GM23338 (cell line): ENCODE measurements around the gene RPS6KA5. TPM values are rescaled to one million over a fixed set of nuclear protein-coding genes. Genes with fewer than 3 reads are reported as not detected.

Experiments used
- ATAC-seq: fragments of 200-7000 bp; cut with Tn5 transposase; 3 replicates; pipeline ENCODE4 v1.9.1; 2020
- DNase-seq: peaks from one replicate; pipeline ENCODE4 v3.0.0-alpha.2; 2015; ENCODE audit warnings: low spot score
- H2AFZ ChIP-seq: fragments of 200-600 bp; sonication (generic); 2 replicates; pipeline ENCODE4 v1.8.0; 2016; ENCODE audit warnings: antibody characterized with exemption, mild to moderate bottlenecking, moderate library complexity
- H3F3A ChIP-seq: fragments of 200-600 bp; sonication (generic); replicated peaks from 2 replicates; pipeline ENCODE4 v1.8.0; 2017; ENCODE audit warnings: antibody characterized with exemption, mixed run types, low read depth
- H3K27ac ChIP-seq: fragments of 200-600 bp; sonication (generic); 2 replicates; pipeline ENCODE4 v1.6.1; 2016; ENCODE audit warnings: low read depth
- H3K27me3 ChIP-seq: fragments of 200-600 bp; sonication (generic); 2 replicates; pipeline ENCODE4 v1.8.0; 2016; ENCODE audit warnings: mild to moderate bottlenecking, mixed run types, moderate library complexity; ENCODE audit not compliant: insufficient read depth
- H3K36me3 ChIP-seq: fragments of 200-600 bp; sonication (generic); 2 replicates; pipeline ENCODE4 v1.8.0; 2016; ENCODE audit warnings: mild to moderate bottlenecking; ENCODE audit not compliant: insufficient read depth
- H3K4me1 ChIP-seq: fragments of 200-600 bp; sonication (generic); 2 replicates; pipeline ENCODE4 v1.8.0; 2016; ENCODE audit warnings: mild to moderate bottlenecking, moderate library complexity; ENCODE audit not compliant: insufficient read depth
- H3K4me2 ChIP-seq: fragments of 200-600 bp; sonication (generic); 2 replicates; pipeline ENCODE4 v1.7.1; 2017; ENCODE audit warnings: mixed run types
- H3K4me3 ChIP-seq: fragments of 200-600 bp; sonication (generic); 2 replicates; pipeline ENCODE4 v1.6.1; 2016; ENCODE audit warnings: mixed run types
- H3K79me2 ChIP-seq: fragments of 200-600 bp; sonication (generic); replicated peaks from 2 replicates; pipeline ENCODE4 v1.8.0; 2017; ENCODE audit warnings: mild to moderate bottlenecking; ENCODE audit not compliant: insufficient read depth
- H3K9me2 ChIP-seq: fragments of 200-600 bp; sonication (generic); 2 replicates; pipeline ENCODE4 v1.8.0; 2017; ENCODE audit not compliant: insufficient read depth
- H4K20me1 ChIP-seq: fragments of 200-600 bp; sonication (generic); replicated peaks from 2 replicates; pipeline ENCODE4 v1.8.0; 2017; ENCODE audit warnings: mild to moderate bottlenecking; ENCODE audit not compliant: insufficient read depth
- H3K27ac Mint-ChIP-seq: 2 replicates; pipeline ENCODE4 v1.8.0; 2020; ENCODE audit warnings: inconsistent platforms, mild to moderate bottlenecking, moderate library complexity, mixed read lengths
- H3K27me3 Mint-ChIP-seq: 3 replicates; pipeline ENCODE4 v1.8.0; 2022; ENCODE audit warnings: low read depth, mild to moderate bottlenecking, moderate library complexity, mixed read lengths, inconsistent platforms; ENCODE audit not compliant: insufficient read depth, poor library complexity
- H3K36me3 Mint-ChIP-seq: 3 replicates; pipeline ENCODE4 v1.8.0; 2021; ENCODE audit warnings: low read depth, mild to moderate bottlenecking, inconsistent platforms, moderate library complexity, mixed read lengths
- H3K4me1 Mint-ChIP-seq: 3 replicates; pipeline ENCODE4 v1.8.0; 2020; ENCODE audit warnings: mild to moderate bottlenecking, inconsistent platforms, mixed read lengths
- H3K4me3 Mint-ChIP-seq: 3 replicates; pipeline ENCODE4 v1.8.0; 2021; ENCODE audit warnings: moderate library complexity, mild to moderate bottlenecking, inconsistent platforms, mixed read lengths
- H3K9me3 Mint-ChIP-seq: 3 replicates; pipeline ENCODE4 v1.8.0; 2020; ENCODE audit warnings: moderate library complexity, mild to moderate bottlenecking, inconsistent platforms, mixed read lengths
- CREB1 ChIP-seq: fragments of 250-450 bp; sonication (Bioruptor Pico); IDR thresholded peaks from 2 replicates; pipeline ENCODE4 v1.5.0; 2020; ENCODE audit warnings: low read depth, mild to moderate bottlenecking, moderate library complexity
- EZH2 ChIP-seq: fragments of 200-600 bp; sonication (generic); IDR thresholded peaks from one replicate; pipeline ENCODE4 v1.8.0; 2017; ENCODE audit warnings: antibody characterized with exemption, mild to moderate bottlenecking, low read depth; ENCODE audit not compliant: unreplicated experiment
- JUNB ChIP-seq: IDR thresholded peaks from one replicate; pipeline ENCODE4 v1.6.1; 2016; ENCODE audit warnings: antibody characterized with exemption; ENCODE audit not compliant: unreplicated experiment
- NANOG ChIP-seq: IDR thresholded peaks from 2 replicates; pipeline ENCODE4 v1.6.1; 2016; ENCODE audit warnings: antibody characterized with exemption, borderline replicate concordance
- POLR2AphosphoS5 ChIP-seq: IDR thresholded peaks from 2 replicates; pipeline ENCODE4 v1.6.1; 2016; ENCODE audit warnings: antibody characterized with exemption, low read depth
- REST ChIP-seq: IDR thresholded peaks from one replicate; pipeline ENCODE4 v1.6.1; 2018; ENCODE audit warnings: antibody characterized with exemption; ENCODE audit not compliant: unreplicated experiment
- STAT1 ChIP-seq: IDR thresholded peaks from one replicate; pipeline ENCODE4 v1.6.1; 2016; ENCODE audit warnings: antibody characterized with exemption; ENCODE audit not compliant: unreplicated experiment
- ZNF114 ChIP-seq: fragments of 250-450 bp; sonication (Bioruptor Pico); IDR thresholded peaks from 2 replicates; pipeline ENCODE4 v1.5.0; 2020; ENCODE audit warnings: mild to moderate bottlenecking, moderate library complexity
- ZNF331 ChIP-seq: fragments of 250-450 bp; sonication (Bioruptor Pico); IDR thresholded peaks from 2 replicates; pipeline ENCODE4 v1.5.0; 2020; ENCODE audit warnings: low read depth, mild to moderate bottlenecking, moderate library complexity
- polyA plus RNA-seq: library from polyadenylated mRNA; unstranded; fragments of >200 nt; fragmentation: Nextera tagmentation; extraction: Ambion mirVana; gene quantifications from 2 replicates; pipeline ENCODE4 v1.2.1, GENCODE V29; 2016
- total RNA-seq: library from RNA; depleted of rRNA; stranded (reverse); fragments of >200 nt; shearing (Covaris generic); gene quantifications from 2 replicates; pipeline ENCODE4 v1.2.3, GENCODE V29; 2014
- TF ChIP-seq, protein P1 (sequence below): IDR thresholded peaks from 2 replicates; pipeline ENCODE4 v1.6.1; 2016; ENCODE audit warnings: antibody characterized with exemption

RPS6KA5 gene
- total and polyA plus RNA-seq, 2 experiments from 2014 or later, result 2.1 to 2.4 TPM

DNA sequence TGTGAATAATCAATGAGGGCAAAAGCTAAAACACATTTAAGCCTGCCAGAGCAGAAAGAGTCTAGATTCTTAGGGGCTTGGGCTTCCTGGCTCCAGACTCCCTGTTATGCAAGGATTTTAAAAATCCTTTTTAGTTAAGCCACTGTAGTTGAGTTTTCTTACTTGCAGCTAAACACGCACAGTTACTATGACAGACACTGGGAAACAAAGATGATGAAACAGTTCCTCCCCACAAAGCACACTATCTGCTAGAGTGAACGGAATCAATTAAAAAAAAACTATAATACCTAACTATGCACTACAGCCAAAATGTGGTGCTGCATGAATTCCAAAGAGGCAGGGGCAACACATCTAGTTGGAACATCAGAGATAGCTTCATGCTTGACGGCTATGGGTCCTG lies 28.2 kb downstream of the RPS6KA5 start (continued):
- TF ChIP-seq STAT1, result no peak
- TF ChIP-seq REST, result no peak
- no peak for TF ChIP-seq ZNF331 (CRISPR knock-in tag)
- TF ChIP-seq POLR2AphosphoS5, result no peak
- TF ChIP-seq JUNB, result no peak
- no peak for TF ChIP-seq NANOG

GRCh38 chr14:91031666-91032065 lies 28.8 kb downstream of the RPS6KA5 start:
- peaks cover 10% of the 10 kb centered on the region for H3K4me1 ChIP-seq
- H3K27me3 Mint-ChIP-seq, result no peaks in the 10 kb centered on the region
- H3K27ac Mint-ChIP-seq, result no peak overlapping the region
- H3K27me3 ChIP-seq, result no peaks in the 10 kb centered on the region
- peaks cover 15% of the 10 kb centered on the region for H3K4me1 Mint-ChIP-seq
- H3K36me3 ChIP-seq, result no peaks in the 10 kb centered on the region; the same call in 1 of the 2 replicates
- no peaks in the 10 kb centered on the region for H3K9me3 Mint-ChIP-seq
- H3K4me2 ChIP-seq, result no peak overlapping the region
- no peaks in the 10 kb centered on the region for H3K9me2 ChIP-seq
- H4K20me1 ChIP-seq, result no peaks in the 10 kb centered on the region; the same call in 1 of the 2 replicates
- DNase-seq, result no peak
- H3K27ac ChIP-seq, result no peak overlapping the region
- H3K4me3 Mint-ChIP-seq, result no peak overlapping the region
- H3K4me3 ChIP-seq, result no peak overlapping the region
- H3K36me3 Mint-ChIP-seq, result no peaks in the 10 kb centered on the region
- H3F3A ChIP-seq, result no peaks in the 10 kb centered on the region
- no peaks in the 10 kb centered on the region for H3K79me2 ChIP-seq
- no peak for ATAC-seq
- no peak overlapping the region for H2AFZ ChIP-seq
- no peak for TF ChIP-seq REST
- TF ChIP-seq STAT1, result no peak
- no peak for TF ChIP-seq EZH2
- no peak for TF ChIP-seq CREB1 (CRISPR knock-in tag)
- TF ChIP-seq, protein P1, sequence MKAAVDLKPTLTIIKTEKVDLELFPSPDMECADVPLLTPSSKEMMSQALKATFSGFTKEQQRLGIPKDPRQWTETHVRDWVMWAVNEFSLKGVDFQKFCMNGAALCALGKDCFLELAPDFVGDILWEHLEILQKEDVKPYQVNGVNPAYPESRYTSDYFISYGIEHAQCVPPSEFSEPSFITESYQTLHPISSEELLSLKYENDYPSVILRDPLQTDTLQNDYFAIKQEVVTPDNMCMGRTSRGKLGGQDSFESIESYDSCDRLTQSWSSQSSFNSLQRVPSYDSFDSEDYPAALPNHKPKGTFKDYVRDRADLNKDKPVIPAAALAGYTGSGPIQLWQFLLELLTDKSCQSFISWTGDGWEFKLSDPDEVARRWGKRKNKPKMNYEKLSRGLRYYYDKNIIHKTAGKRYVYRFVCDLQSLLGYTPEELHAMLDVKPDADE, result no peak
- no peak for TF ChIP-seq JUNB
- no peak for TF ChIP-seq NANOG
- no peak for TF ChIP-seq ZNF331 (CRISPR knock-in tag)
- no peak for TF ChIP-seq ZNF114 (CRISPR knock-in tag)
